ENCODE data around the gene PIEZO2. TPM values are rescaled to one million over a fixed set of nuclear protein-coding genes. Genes with fewer than 3 reads are reported as not detected.

PIEZO2 gene
- polyA plus RNA-seq, 1 donor from 2014 or later, result 0.30 TPM

GRCh38 chr18:10826400-10826799 lies 323.0 kb downstream of the PIEZO2 start:
- no peaks in the 10 kb centered on the region for H3F3A ChIP-seq (ENCODE audit: insufficient read depth, low read length, poor library complexity, severe bottlenecking)
- H2AFZ ChIP-seq (ENCODE audit: low read depth, low read length), result no peak overlapping the region
- H3K27ac ChIP-seq (ENCODE audit: low read length), result no peak overlapping the region
- no peaks in the 10 kb centered on the region for H3K79me2 ChIP-seq (replicated peaks; ENCODE audit: insufficient read depth, low read length)
- no peaks in the 10 kb centered on the region for H3K27me3 ChIP-seq (ENCODE audit: insufficient read depth, low read depth, low read length)
- H3K9me3 ChIP-seq (ENCODE audit: low read length), result no peaks in the 10 kb centered on the region
- H3K4me3 ChIP-seq (ENCODE audit: low read length), result no peak overlapping the region
- no peaks in the 10 kb centered on the region for H4K20me1 ChIP-seq (ENCODE audit: insufficient read depth)
- no peak overlapping the region for H3K4me2 ChIP-seq (ENCODE audit: low read length)
- TF ChIP-seq CTCF (IDR thresholded peaks at IDR 0.05; ENCODE audit: poor library complexity, severe bottlenecking), result no peak
- no peak for TF ChIP-seq MXI1 (conservative IDR thresholded peaks at IDR 0.05; ENCODE audit: poor library complexity, severe bottlenecking)
- H3K9ac ChIP-seq (ENCODE audit: low read length), result no peak overlapping the region
- H3K9me2 ChIP-seq (ENCODE audit: insufficient read depth, low read length), result no peaks in the 10 kb centered on the region
- H3K36me3 ChIP-seq (ENCODE audit: insufficient read depth, low read length), result no peaks in the 10 kb centered on the region

GRCh38 chr18:10822456-10822855 lies 326.9 kb downstream of the PIEZO2 start:
- Histone ChIP-seq H3K9me2 (ENCODE audit: insufficient read depth, low read length) (no peaks in the 10 kb centered on the region), H3K27ac (ENCODE audit: low read length) (no peak overlapping the region), H3K79me2 (replicated peaks; ENCODE audit: insufficient read depth, low read length) (no peaks in the 10 kb centered on the region), H3K36me3 (ENCODE audit: insufficient read depth, low read length) (no peaks in the 10 kb centered on the region), H2AFZ (ENCODE audit: low read depth, low read length) (no peak overlapping the region), H3F3A (ENCODE audit: insufficient read depth, low read length, poor library complexity, severe bottlenecking) (no peaks in the 10 kb centered on the region), H3K27me3 (ENCODE audit: insufficient read depth, low read depth, low read length) (no peaks in the 10 kb centered on the region), H3K9ac (ENCODE audit: low read length) (no peak overlapping the region), H3K4me3 (ENCODE audit: low read length) (no peak overlapping the region), H3K4me2 (ENCODE audit: low read length) (no peak overlapping the region), H3K9me3 (ENCODE audit: low read length) (no peaks in the 10 kb centered on the region), H4K20me1 (ENCODE audit: insufficient read depth) (no peaks in the 10 kb centered on the region)
- TF ChIP-seq SMC3 (conservative IDR thresholded peaks at IDR 0.05; ENCODE audit: poor library complexity) (no peak), CTCF (IDR thresholded peaks at IDR 0.05; ENCODE audit: poor library complexity, severe bottlenecking) (no peak), TAF1 (IDR thresholded peaks at IDR 0.05; ENCODE audit: low read depth) (no peak), EZH2 (IDR thresholded peaks at IDR 0.05; ENCODE audit: borderline replicate concordance, insufficient read depth, low read length, poor library complexity, severe bottlenecking) (no peak), EP300 (conservative IDR thresholded peaks at IDR 0.05; ENCODE audit: poor library complexity, severe bottlenecking) (no peak), RAD21 (conservative IDR thresholded peaks at IDR 0.05) (no peak), POLR2AphosphoS5 (IDR thresholded peaks at IDR 0.05) (no peak), REST (IDR thresholded peaks at IDR 0.05; ENCODE audit: borderline replicate concordance) (no peak), MXI1 (conservative IDR thresholded peaks at IDR 0.05; ENCODE audit: poor library complexity, severe bottlenecking) (no peak)
